Measurements from ENCODE around the gene ARHGAP31.

GRCh38 chr3:119330181-119330580 is 36.0 kb downstream of the ARHGAP31 start:
- TF ChIP-seq CTCF (IDR thresholded peaks at IDR 0.05; ENCODE audit: insufficient read depth, low read depth, low read length) (no peak), EZH2 (IDR thresholded peaks at IDR 0.05; ENCODE audit: insufficient read depth, low read length) (no peak)
